ENCODE data around the gene RIN3. TPM values are rescaled to one million over a fixed set of nuclear protein-coding genes. Genes with fewer than 3 reads are reported as not detected.

RIN3 gene
- total RNA-seq, 1 experiment from 2014 or later = 1.5 TPM

GRCh38 chr14:92496191-92496857 is 17.3 kb upstream of the RIN3 start:
- no peaks in the 10 kb centered on the region for H3K79me1 ChIP-seq (ENCODE audit: insufficient read depth, low read depth, low read length, poor library complexity, severe bottlenecking)
- H3K56ac ChIP-seq (ENCODE audit: insufficient read length, low read depth, low read length) = no peak overlapping the region
- no peak overlapping the region for H2AK5ac ChIP-seq (ENCODE audit: insufficient read length, low read length)
- H3K9ac ChIP-seq (ENCODE audit: extremely low read depth, insufficient read length, low read length) = no peak overlapping the region
- no peak overlapping the region for H2BK12ac ChIP-seq (ENCODE audit: insufficient read length, low read depth, low read length)
- no peak overlapping the region for H3K18ac ChIP-seq (ENCODE audit: insufficient read length, low read depth, low read length)
- no peak overlapping the region for H4K91ac ChIP-seq (ENCODE audit: insufficient read length, low read depth, low read length)
- H4K8ac ChIP-seq (replicated peaks; ENCODE audit: insufficient read length, low read depth, low read length) = no peak overlapping the region
- H3K9me3 ChIP-seq (ENCODE audit: control insufficient read depth, low read depth, low read length) = no peaks in the 10 kb centered on the region
- no peak overlapping the region for H3K4ac ChIP-seq (ENCODE audit: low read depth, low read length)
- no peak overlapping the region for H3K27ac ChIP-seq (ENCODE audit: insufficient read length, low read depth, low read length)
- no peak overlapping the region for H3K4me2 ChIP-seq (ENCODE audit: insufficient read depth, insufficient read length, low read length)
- H3K27ac Mint-ChIP-seq = no peak overlapping the region
- no peak overlapping the region for H3T11ph ChIP-seq (ENCODE audit: low read length)
- H2BK15ac ChIP-seq (ENCODE audit: low read depth, low read length) = no peak overlapping the region
- no peaks in the 10 kb centered on the region for H3K79me2 ChIP-seq (ENCODE audit: insufficient read depth, low read length)
- no peaks in the 10 kb centered on the region for H3K36me3 Mint-ChIP-seq (ENCODE audit: insufficient read depth in 1 of 3, low read depth in 3 of 3)
- peaks cover 9% of the 10 kb centered on the region for H3K27me3 Mint-ChIP-seq (ENCODE audit: low read depth)
- no CpG with 5 or more reads among the region's 6 CpGs for WGBS (ENCODE audit: extremely low coverage, insufficient read length, low lambda C conversion rate)
- H3K14ac ChIP-seq (ENCODE audit: insufficient read depth, low read length) = no peak overlapping the region
- no peak overlapping the region for H2BK20ac ChIP-seq (ENCODE audit: low read depth, low read length, poor library complexity, severe bottlenecking)
- TF ChIP-seq, protein P1, sequence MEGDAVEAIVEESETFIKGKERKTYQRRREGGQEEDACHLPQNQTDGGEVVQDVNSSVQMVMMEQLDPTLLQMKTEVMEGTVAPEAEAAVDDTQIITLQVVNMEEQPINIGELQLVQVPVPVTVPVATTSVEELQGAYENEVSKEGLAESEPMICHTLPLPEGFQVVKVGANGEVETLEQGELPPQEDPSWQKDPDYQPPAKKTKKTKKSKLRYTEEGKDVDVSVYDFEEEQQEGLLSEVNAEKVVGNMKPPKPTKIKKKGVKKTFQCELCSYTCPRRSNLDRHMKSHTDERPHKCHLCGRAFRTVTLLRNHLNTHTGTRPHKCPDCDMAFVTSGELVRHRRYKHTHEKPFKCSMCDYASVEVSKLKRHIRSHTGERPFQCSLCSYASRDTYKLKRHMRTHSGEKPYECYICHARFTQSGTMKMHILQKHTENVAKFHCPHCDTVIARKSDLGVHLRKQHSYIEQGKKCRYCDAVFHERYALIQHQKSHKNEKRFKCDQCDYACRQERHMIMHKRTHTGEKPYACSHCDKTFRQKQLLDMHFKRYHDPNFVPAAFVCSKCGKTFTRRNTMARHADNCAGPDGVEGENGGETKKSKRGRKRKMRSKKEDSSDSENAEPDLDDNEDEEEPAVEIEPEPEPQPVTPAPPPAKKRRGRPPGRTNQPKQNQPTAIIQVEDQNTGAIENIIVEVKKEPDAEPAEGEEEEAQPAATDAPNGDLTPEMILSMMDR (conservative IDR thresholded peaks at IDR 0.05) = no peak
- no peaks in the 10 kb centered on the region for H3K27me3 ChIP-seq (ENCODE audit: insufficient read depth, low read length)
- H2AFZ ChIP-seq (ENCODE audit: low read length) = no peak overlapping the region
- H4K5ac ChIP-seq (ENCODE audit: insufficient read length, low read depth, low read length) = no peak overlapping the region
- no peak overlapping the region for H3K23ac ChIP-seq (ENCODE audit: insufficient read length, low read depth, low read length)
- DNase-seq = no peak
- H2BK120ac ChIP-seq (ENCODE audit: low read depth, low read length, poor library complexity, severe bottlenecking) = no peak overlapping the region
- H3K23me2 ChIP-seq (ENCODE audit: insufficient read length, low read depth, low read length, poor library complexity, severe bottlenecking) = no peaks in the 10 kb centered on the region
- H3K4me1 Mint-ChIP-seq = peaks cover 20 to 22% of the 10 kb centered on the region in 2 experiments
- no peak overlapping the region for H3K4me3 Mint-ChIP-seq
- no peak overlapping the region for H2BK5ac ChIP-seq (ENCODE audit: insufficient read length, low read length)
- no peaks in the 10 kb centered on the region; the same call in 1 of the 2 replicates for H3K4me1 ChIP-seq (ENCODE audit: insufficient read depth, low read length)
- no peaks in the 10 kb centered on the region for H4K20me1 ChIP-seq (ENCODE audit: control insufficient read depth, insufficient read depth, insufficient read length)
- 0 out of 5 replicates have a peak, but pooled peaks cover 0 to 2% of the 10 kb centered on the region in 2 experiments for H3K9me3 Mint-ChIP-seq
